ENCODE results near the gene BNIP1.
A peak's percentile ranks its signal among the peaks of the same experiment; 100 is the strongest.

BNIP1 gene

GRCh38 chr5:173202266-173202875, 58.0 kb downstream of the BNIP1 start:
- TF ChIP-seq, protein P1, sequence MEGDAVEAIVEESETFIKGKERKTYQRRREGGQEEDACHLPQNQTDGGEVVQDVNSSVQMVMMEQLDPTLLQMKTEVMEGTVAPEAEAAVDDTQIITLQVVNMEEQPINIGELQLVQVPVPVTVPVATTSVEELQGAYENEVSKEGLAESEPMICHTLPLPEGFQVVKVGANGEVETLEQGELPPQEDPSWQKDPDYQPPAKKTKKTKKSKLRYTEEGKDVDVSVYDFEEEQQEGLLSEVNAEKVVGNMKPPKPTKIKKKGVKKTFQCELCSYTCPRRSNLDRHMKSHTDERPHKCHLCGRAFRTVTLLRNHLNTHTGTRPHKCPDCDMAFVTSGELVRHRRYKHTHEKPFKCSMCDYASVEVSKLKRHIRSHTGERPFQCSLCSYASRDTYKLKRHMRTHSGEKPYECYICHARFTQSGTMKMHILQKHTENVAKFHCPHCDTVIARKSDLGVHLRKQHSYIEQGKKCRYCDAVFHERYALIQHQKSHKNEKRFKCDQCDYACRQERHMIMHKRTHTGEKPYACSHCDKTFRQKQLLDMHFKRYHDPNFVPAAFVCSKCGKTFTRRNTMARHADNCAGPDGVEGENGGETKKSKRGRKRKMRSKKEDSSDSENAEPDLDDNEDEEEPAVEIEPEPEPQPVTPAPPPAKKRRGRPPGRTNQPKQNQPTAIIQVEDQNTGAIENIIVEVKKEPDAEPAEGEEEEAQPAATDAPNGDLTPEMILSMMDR (IDR thresholded peaks at IDR 0.05; ENCODE audit: low read depth, low read length, missing control alignments) = no peak
- no peaks in the 10 kb centered on the region for H3K36me3 ChIP-seq (replicated peaks)
- H3K4me3 ChIP-seq (ENCODE audit: low read depth, low read length) = no peak overlapping the region
- no peaks in the 10 kb centered on the region for H3K27me3 ChIP-seq (replicated peaks)
- in situ Hi-C loops (cut with HindIII; ENCODE audit: low pct_ligation_motif_present, low sequenced_read_pairs) = no loop called here
- no peak overlapping the region for H3K27ac ChIP-seq
- DNase-seq = no peak

GRCh38 chr5:173204185-173204979, 60.1 kb downstream of the BNIP1 start:
- H3K36me3 ChIP-seq (replicated peaks) = no peaks in the 10 kb centered on the region
- H3K4me3 ChIP-seq (ENCODE audit: low read depth, low read length) = no peak overlapping the region
- TF ChIP-seq, protein P1 (IDR thresholded peaks at IDR 0.05; ENCODE audit: low read depth, low read length, missing control alignments) = peak; percentile 61
- peak; percentile 37 for DNase-seq
- H3K27me3 ChIP-seq (replicated peaks) = no peaks in the 10 kb centered on the region
- H3K27ac ChIP-seq = no peak overlapping the region
- in situ Hi-C loops (cut with HindIII; ENCODE audit: low pct_ligation_motif_present, low sequenced_read_pairs) = no loop called here

- H3K27ac ChIP-seq = no peak overlapping the region
- no peak for DNase-seq
- H3K4me3 ChIP-seq (ENCODE audit: low read depth, low read length) = no peak overlapping the region
- TF ChIP-seq, protein P1 (IDR thresholded peaks at IDR 0.05; ENCODE audit: low read depth, low read length, missing control alignments) = no peak
- no peaks in the 10 kb centered on the region for H3K36me3 ChIP-seq (replicated peaks)
- peaks cover 2% of the 10 kb centered on the region for H3K27me3 ChIP-seq (replicated peaks)
- in situ Hi-C loops (cut with HindIII; ENCODE audit: low pct_ligation_motif_present, low sequenced_read_pairs) = no loop called here
Observed at GRCh38 chr5:173205916-173206315, 61.6 kb downstream of the BNIP1 start.

GRCh38 chr5:173208296-173208695, 64.0 kb downstream of the BNIP1 start:
- in situ Hi-C loops (cut with HindIII; ENCODE audit: low pct_ligation_motif_present, low sequenced_read_pairs) = no loop called here
- TF ChIP-seq, protein P1 (IDR thresholded peaks at IDR 0.05; ENCODE audit: low read depth, low read length, missing control alignments) = no peak
- no peak for DNase-seq
- no peak overlapping the region for H3K4me3 ChIP-seq (ENCODE audit: low read depth, low read length)
- H3K36me3 ChIP-seq (replicated peaks) = no peaks in the 10 kb centered on the region
- no peak overlapping the region for H3K27ac ChIP-seq
- H3K27me3 ChIP-seq (replicated peaks) = peaks cover 2% of the 10 kb centered on the region

GRCh38 chr5:173210877-173211276, 66.5 kb downstream of the BNIP1 start:
- no peak overlapping the region for H3K27ac ChIP-seq
- H3K36me3 ChIP-seq (replicated peaks) = no peaks in the 10 kb centered on the region
- DNase-seq = no peak
- TF ChIP-seq, protein P1 (IDR thresholded peaks at IDR 0.05; ENCODE audit: low read depth, low read length, missing control alignments) = no peak
- H3K4me3 ChIP-seq (ENCODE audit: low read depth, low read length) = no peak overlapping the region
- in situ Hi-C loops (cut with HindIII; ENCODE audit: low pct_ligation_motif_present, low sequenced_read_pairs) = no loop called here
- H3K27me3 ChIP-seq (replicated peaks) = peaks cover 2% of the 10 kb centered on the region
